Measurements from ENCODE around the gene ACVR1.

Gene ACVR1

DNA sequence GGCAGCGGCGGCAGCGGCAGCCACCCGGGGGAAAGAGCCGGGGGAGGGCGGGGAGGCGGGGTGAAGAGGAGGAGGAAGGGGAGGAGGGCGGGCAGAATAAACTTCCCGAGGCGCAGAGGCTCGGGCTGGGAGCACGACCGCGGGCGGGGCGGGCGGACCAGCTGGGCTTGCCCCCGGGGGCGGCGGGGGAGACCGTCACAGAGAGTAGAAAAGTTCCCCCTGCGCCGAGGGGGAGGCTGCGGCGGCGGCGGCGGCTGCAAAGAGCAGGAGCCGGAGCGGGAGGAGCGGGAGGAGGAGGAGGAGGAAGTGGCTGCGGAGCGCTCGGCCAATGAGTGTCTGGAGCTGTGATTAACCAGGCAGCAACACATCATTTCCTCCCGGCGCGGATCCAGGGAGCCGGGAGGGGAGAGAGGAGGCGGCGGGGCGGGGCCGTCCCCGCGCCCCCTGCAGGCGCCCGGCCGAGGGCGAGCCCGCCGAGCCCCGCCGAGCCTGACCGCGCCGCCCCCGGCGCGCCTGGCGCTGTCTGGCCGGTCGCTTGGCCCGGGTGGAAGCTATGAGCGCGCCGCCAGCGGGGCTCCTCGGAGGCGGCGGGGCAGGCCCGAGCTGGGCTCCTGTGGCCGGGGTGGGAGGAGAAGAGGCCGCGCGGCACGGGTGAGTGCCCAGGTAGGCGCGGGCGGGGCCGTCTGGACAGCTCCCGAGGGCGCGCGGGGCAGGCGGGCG lies at the start of gene ACVR1:
Gene ACVR1, minus strand, starts transcription at position 265 of the 720 bp plus-strand sequence. CDS start 76,837 bp downstream, outside the sequence.
- TF ChIP-seq, protein P1, sequence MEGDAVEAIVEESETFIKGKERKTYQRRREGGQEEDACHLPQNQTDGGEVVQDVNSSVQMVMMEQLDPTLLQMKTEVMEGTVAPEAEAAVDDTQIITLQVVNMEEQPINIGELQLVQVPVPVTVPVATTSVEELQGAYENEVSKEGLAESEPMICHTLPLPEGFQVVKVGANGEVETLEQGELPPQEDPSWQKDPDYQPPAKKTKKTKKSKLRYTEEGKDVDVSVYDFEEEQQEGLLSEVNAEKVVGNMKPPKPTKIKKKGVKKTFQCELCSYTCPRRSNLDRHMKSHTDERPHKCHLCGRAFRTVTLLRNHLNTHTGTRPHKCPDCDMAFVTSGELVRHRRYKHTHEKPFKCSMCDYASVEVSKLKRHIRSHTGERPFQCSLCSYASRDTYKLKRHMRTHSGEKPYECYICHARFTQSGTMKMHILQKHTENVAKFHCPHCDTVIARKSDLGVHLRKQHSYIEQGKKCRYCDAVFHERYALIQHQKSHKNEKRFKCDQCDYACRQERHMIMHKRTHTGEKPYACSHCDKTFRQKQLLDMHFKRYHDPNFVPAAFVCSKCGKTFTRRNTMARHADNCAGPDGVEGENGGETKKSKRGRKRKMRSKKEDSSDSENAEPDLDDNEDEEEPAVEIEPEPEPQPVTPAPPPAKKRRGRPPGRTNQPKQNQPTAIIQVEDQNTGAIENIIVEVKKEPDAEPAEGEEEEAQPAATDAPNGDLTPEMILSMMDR (conservative IDR thresholded peaks at IDR 0.05; ENCODE audit: low read depth, low read length) = peak; percentile 23
- DNase-seq (ENCODE audit: low read depth) = peak; percentile 98
- H3K4me3 ChIP-seq (ENCODE audit: low read depth, low read length) = peak within 1 kb of the TSS; percentile 83

DNA sequence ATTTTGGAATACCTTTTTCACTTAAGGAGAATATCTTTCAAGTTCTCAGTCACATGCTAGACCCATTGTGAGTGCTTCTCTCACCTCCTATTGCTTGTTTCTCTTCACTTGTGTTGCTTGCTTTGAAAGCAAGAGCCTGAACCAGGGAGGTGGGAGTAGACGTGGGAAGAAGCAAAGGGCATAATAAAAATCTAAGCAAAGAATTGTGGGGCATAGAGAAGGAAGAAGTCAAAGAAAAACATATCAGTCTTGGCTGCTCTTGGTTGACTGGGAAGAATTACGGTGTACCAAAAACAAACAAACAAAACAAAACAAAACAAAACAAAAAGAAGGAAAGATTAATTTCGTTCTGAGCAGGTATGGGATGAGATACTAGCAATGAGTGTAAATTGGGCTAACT lies 48.9 kb upstream of the ACVR1 start:
- TF ChIP-seq, protein P1 (conservative IDR thresholded peaks at IDR 0.05; ENCODE audit: low read depth, low read length) = no peak
- no peak for DNase-seq (ENCODE audit: low read depth)
- H3K4me3 ChIP-seq (ENCODE audit: low read depth, low read length) = no peak overlapping the region

GRCh38 chr2:157923598-157924217 lies 47.6 kb upstream of the ACVR1 start:
- no peak overlapping the region for H3K4me3 ChIP-seq (ENCODE audit: low read depth, low read length)
- TF ChIP-seq, protein P1 (conservative IDR thresholded peaks at IDR 0.05; ENCODE audit: low read depth, low read length) = no peak
- DNase-seq (ENCODE audit: low read depth) = peak; percentile 9

GRCh38 chr2:157922815-157923214 lies 46.7 kb upstream of the ACVR1 start:
- DNase-seq (ENCODE audit: low read depth) = no peak
- H3K4me3 ChIP-seq (ENCODE audit: low read depth, low read length) = no peak overlapping the region
- TF ChIP-seq, protein P1 (conservative IDR thresholded peaks at IDR 0.05; ENCODE audit: low read depth, low read length) = no peak

DNA sequence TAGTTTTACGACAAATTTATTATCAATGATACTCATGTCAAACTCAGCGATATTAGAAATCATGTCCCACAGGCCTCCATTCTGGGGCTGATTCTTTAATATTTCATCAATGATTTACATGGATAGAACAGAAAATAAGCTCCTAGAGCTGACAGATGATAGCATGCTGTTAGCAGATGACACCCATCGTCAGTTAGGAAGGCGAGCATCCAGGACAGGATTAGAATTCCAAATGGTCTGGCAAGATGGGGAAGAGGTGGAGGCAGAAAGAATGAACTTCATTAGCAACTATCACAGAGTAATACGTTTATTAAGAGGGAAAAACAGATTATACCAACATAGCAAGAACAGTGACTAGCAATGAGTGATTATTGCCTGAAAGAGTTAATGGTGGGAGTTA lies 46.2 kb upstream of the ACVR1 start:
- TF ChIP-seq, protein P1 (conservative IDR thresholded peaks at IDR 0.05; ENCODE audit: low read depth, low read length) = no peak
- no peak overlapping the region for H3K4me3 ChIP-seq (ENCODE audit: low read depth, low read length)
- no peak for DNase-seq (ENCODE audit: low read depth)

- TF ChIP-seq, protein P1 (conservative IDR thresholded peaks at IDR 0.05; ENCODE audit: low read depth, low read length) = no peak
- H3K4me3 ChIP-seq (ENCODE audit: low read depth, low read length) = no peak overlapping the region
- DNase-seq (ENCODE audit: low read depth) = no peak
These were observed 44.6 kb upstream of the ACVR1 start for GRCh38 chr2:157920736-157921135.
